Calu3 (cell line): Measurements from ENCODE around the gene SERPINF2. TPM values are rescaled to one million over a fixed set of nuclear protein-coding genes. Genes with fewer than 3 reads are reported as not detected.
"Not testable (repeated sequence)": the region's sequence is repeated elsewhere in the genome, so short reads cannot be mapped to it uniquely, and the experiment has no call there.

Source experiments
- BruUV-seq: library from RNA; stranded (reverse); fragments of 400-500 nt; replicated peaks from 2 replicates; lab custom pipeline; 2021; lab: Mats Ljungman, UMichigan
- CTCF ChIA-PET: fragments of 300-600 bp; sonication (Branson Sonifier 250); formaldehyde crosslinking; loops from one replicate; lab custom pipeline; 2022; ENCODE audit warnings: antibody characterized with exemption; lab: Charles Lee
- DNase-seq: peaks from one replicate; pipeline ENCODE4 v3.0.0; 2022
- H3K27ac Mint-ChIP-seq: one replicate; pipeline ENCODE4 v1.8.0; 2022; ENCODE audit warnings: mixed read lengths; ENCODE audit not compliant: unreplicated experiment
- H3K27me3 Mint-ChIP-seq: one replicate; pipeline ENCODE4 v1.8.0; 2022; ENCODE audit warnings: mixed read lengths; ENCODE audit not compliant: unreplicated experiment
- H3K36me3 Mint-ChIP-seq: one replicate; pipeline ENCODE4 v1.8.0; 2022; ENCODE audit warnings: mild to moderate bottlenecking, moderate library complexity, mixed read lengths; ENCODE audit not compliant: insufficient read depth, unreplicated experiment
- H3K4me1 Mint-ChIP-seq: one replicate; pipeline ENCODE4 v1.8.0; 2022; ENCODE audit warnings: mild to moderate bottlenecking, low read depth, mixed read lengths; ENCODE audit not compliant: unreplicated experiment
- H3K4me3 Mint-ChIP-seq: one replicate; pipeline ENCODE4 v1.8.0; 2022; ENCODE audit warnings: mild to moderate bottlenecking, low read depth, moderate library complexity, mixed read lengths; ENCODE audit not compliant: unreplicated experiment
- H3K9me3 Mint-ChIP-seq: one replicate; pipeline ENCODE4 v1.8.0; 2022; ENCODE audit warnings: low read depth, mixed read lengths; ENCODE audit not compliant: unreplicated experiment
- intact Hi-C: fragments of 100-400 bp; cut with micrococcal nuclease; formaldehyde crosslinking; loops from one replicate; pipeline ENCODE4 v1.10.0; 2022; ENCODE audit not compliant: unreplicated experiment
- total RNA-seq: library from RNA; stranded (reverse); gene quantifications from 2 replicates; pipeline ENCODE4 v1.2.3, GENCODE V29; 2022
- TF ChIP-seq, protein P1 (sequence below): fragments of 200-600 bp; IDR thresholded peaks from one replicate; pipeline ENCODE4 v1.8.0; 2022; ENCODE audit warnings: antibody characterized with exemption; ENCODE audit not compliant: unreplicated experiment

Gene SERPINF2
- total RNA-seq, 1 experiment from 2014 or later, result 0.76 TPM

DNA sequence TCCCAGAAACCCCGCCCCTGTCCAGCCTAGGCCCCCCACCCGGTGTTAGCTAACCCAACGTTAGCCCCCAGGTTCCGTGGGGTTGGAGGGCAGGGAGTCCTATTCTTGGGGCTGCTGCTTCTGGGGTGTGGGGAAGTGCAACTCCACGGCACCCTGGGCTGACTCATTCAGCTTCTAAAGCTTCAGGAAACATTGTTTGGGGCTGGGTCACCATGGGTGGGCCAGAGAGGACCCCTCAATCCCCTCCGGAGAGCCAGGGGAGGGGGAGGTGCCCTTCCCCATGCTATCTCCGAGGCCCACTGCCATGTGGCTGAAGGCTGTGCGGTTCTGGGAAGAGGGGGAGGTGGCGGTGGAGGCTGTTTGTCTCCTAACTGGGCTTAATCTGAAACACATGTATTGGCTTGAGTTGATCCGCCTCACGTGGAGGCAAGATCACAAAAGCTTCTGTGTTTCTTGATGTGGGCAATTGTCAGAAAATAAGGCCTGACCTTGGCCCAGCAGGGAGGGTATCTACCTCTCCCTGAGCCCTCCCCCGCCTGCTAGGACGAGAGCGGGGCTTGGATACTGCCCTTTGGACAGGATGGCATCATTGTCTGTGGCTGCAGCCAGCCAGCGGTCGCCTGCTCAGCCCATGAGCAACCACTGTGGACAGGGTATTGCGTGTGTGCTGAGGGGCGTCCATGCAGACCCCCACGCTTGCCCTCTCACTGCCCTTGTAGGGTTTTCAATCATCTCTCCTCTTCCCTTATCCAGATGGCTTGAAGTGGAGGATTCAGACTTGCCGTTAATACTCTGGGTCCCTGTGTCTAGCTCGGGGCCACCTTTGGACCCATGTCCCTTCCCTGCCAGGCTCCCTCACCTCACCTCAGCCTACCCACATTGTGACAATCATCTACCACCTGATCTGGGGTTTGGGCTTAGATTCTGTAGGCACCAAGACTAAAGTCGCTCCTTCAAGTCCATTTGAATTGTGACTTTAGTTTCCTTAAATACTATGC is 20.5 kb downstream of the SERPINF2 start:
- Mint-ChIP-seq H3K27ac (no peak overlapping the region), H3K4me1 (no peaks in the 10 kb centered on the region), H3K27me3 (no peaks in the 10 kb centered on the region), H3K36me3 (no peaks in the 10 kb centered on the region), H3K9me3 (no peaks in the 10 kb centered on the region), H3K4me3 (no peak overlapping the region)
- intact Hi-C loops, result no loop called here
- TF ChIP-seq, protein P1, sequence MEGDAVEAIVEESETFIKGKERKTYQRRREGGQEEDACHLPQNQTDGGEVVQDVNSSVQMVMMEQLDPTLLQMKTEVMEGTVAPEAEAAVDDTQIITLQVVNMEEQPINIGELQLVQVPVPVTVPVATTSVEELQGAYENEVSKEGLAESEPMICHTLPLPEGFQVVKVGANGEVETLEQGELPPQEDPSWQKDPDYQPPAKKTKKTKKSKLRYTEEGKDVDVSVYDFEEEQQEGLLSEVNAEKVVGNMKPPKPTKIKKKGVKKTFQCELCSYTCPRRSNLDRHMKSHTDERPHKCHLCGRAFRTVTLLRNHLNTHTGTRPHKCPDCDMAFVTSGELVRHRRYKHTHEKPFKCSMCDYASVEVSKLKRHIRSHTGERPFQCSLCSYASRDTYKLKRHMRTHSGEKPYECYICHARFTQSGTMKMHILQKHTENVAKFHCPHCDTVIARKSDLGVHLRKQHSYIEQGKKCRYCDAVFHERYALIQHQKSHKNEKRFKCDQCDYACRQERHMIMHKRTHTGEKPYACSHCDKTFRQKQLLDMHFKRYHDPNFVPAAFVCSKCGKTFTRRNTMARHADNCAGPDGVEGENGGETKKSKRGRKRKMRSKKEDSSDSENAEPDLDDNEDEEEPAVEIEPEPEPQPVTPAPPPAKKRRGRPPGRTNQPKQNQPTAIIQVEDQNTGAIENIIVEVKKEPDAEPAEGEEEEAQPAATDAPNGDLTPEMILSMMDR, result no peak
- CTCF ChIA-PET, result no interaction called here
- no peak for DNase-seq
- no TSS peak for BruUV-seq

DNA sequence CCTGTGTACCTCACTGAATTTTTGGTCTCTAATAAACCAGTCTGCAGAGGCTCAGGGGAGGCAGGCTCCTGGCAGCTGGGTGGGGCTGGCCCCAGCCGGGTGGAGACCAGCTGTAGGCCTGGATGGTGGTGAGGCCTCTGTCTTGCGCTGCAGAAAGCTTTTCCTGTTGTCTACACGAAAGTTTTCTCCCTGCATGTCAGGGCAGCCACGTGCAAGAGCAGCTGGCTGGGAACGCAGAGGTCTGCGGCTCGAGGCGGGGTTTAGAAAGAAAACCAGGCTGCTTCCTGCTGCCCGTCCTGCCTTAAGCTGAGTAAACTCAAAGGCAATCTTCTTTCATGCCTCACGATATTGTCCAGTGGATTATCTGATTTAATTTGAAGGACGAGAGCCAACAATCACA is 21.6 kb downstream of the SERPINF2 start:
- H3K36me3 Mint-ChIP-seq, result no peaks in the 10 kb centered on the region
- H3K4me1 Mint-ChIP-seq, result no peaks in the 10 kb centered on the region
- H3K27ac Mint-ChIP-seq, result no peak overlapping the region
- no peaks in the 10 kb centered on the region for H3K27me3 Mint-ChIP-seq
- no peak for DNase-seq
- CTCF ChIA-PET, result no interaction called here
- TF ChIP-seq, protein P1, result no peak
- intact Hi-C loops, result no loop called here
- no peak overlapping the region for H3K4me3 Mint-ChIP-seq
- no TSS peak for BruUV-seq
- H3K9me3 Mint-ChIP-seq, result no peaks in the 10 kb centered on the region

DNA sequence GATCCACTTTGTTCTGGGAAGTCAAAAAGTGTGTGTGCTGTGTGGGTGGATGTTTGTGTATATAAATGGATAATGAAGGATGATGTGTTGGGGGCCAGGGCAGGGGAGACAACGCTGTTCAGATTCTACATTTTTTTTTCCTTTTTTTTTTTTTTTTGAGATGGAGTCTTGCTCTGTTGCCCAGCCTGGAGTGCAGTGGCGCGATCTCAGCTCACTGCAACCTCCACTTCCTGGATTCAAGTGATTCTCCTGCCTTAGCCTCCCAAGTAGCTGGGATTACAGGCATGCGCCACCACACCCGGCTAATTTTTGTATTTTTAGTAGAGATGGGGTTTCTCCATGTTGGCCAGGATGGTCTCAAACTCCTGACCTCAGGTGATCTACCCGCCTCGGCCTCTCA is 22.0 kb downstream of the SERPINF2 start:
- CTCF ChIA-PET, H3K27me3 Mint-ChIP-seq, H3K9me3 Mint-ChIP-seq, BruUV-seq, H3K27ac Mint-ChIP-seq, H3K4me3 Mint-ChIP-seq, DNase-seq, H3K36me3 Mint-ChIP-seq, H3K4me1 Mint-ChIP-seq, intact Hi-C loops: not testable (repeated sequence)

DNA sequence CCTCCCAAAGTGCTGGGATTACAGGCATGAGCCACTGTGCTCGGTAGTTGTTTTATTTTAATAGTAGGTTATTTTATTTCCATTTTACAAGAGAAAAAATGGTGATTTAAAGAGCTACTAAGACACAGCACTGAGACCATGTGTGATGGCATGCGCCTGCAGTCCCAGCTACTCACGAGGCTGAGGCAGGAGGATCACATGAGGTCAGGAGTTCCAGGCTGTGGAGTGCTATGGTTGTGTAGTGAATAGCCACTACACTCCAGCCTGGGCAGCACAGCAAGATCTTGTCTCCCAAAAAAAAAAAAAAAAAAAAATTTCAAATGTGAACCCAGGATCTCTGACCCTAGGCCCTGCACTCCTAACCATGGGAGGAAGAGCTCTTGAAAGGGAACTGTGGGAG is 22.9 kb downstream of the SERPINF2 start:
- Mint-ChIP-seq H3K4me3 (no peak overlapping the region), H3K4me1 (no peaks in the 10 kb centered on the region), H3K27ac (no peak overlapping the region), H3K36me3 (peaks cover 3% of the 10 kb centered on the region), H3K9me3 (no peaks in the 10 kb centered on the region), H3K27me3 (no peaks in the 10 kb centered on the region)
- intact Hi-C loops, result no loop called here
- no TSS peak for BruUV-seq
- TF ChIP-seq, protein P1, result no peak
- no peak for DNase-seq
- CTCF ChIA-PET, result interaction anchor here (0.7 to 1.3 kb wide), 2 partner anchors 18 to 35 kb away, joined by 3 to 12 read pairs; no protein-coding TSS in a partner anchor
